ENCODE data around the gene TNKS1BP1. TPM values are rescaled to one million over a fixed set of nuclear protein-coding genes. Genes with fewer than 3 reads are reported as not detected.

The TNKS1BP1 gene
- total and polyA plus RNA-seq, 2 of the 8 experiments (the other 6 are each of a cell fraction or from before 2014, with no cell fraction given) = 50.0 to 122 TPM

GRCh38 chr11:57354699-57355098 is 29.9 kb upstream of the TNKS1BP1 start:
- H2BK15ac ChIP-seq (ENCODE audit: low read length) = peak overlapping the region; percentile 98
- POLR2A ChIA-PET (ENCODE audit: partially characterized antibody) = no interaction called here
- no peak overlapping the region for H3K23ac ChIP-seq (ENCODE audit: insufficient read length)

More at GRCh38 chr11:57354699-57355098, 29.9 kb upstream of the TNKS1BP1 start:
- H2BK120ac ChIP-seq (replicated peaks; ENCODE audit: low read depth, low read length) = no peak overlapping the region
- H2BK5ac ChIP-seq (ENCODE audit: low read depth, low read length) = no peak overlapping the region
- H2AFZ ChIP-seq (ENCODE audit: low read length) = no peak overlapping the region
- H4K8ac ChIP-seq (ENCODE audit: extremely low read depth, insufficient read depth, low read length) = no peak overlapping the region
- no peaks in the 10 kb centered on the region for H3K9me3 ChIP-seq (ENCODE audit: insufficient read depth in 2 of 2, low read depth in 1 of 2, low read length in 1 of 2)
- no peak for FAIRE-seq
- H2AK5ac ChIP-seq (ENCODE audit: low read depth, low read length) = peak overlapping the region; percentile 85; the same call in 1 of the 2 replicates
- peak overlapping the region; percentile 68; the same call in 1 of the 2 replicates for H2BK12ac ChIP-seq (ENCODE audit: low read depth, low read length)
- no peak overlapping the region for H3K4me2 ChIP-seq (ENCODE audit: insufficient read depth in 1 of 2, low read depth in 2 of 2, low read length in 2 of 2)
- no peak overlapping the region for H3K18ac ChIP-seq (ENCODE audit: extremely low read depth, low read length)
- no peak overlapping the region for H4K5ac ChIP-seq (ENCODE audit: insufficient read length, low read depth, low read length)
- no peak overlapping the region for H3K14ac ChIP-seq (ENCODE audit: insufficient read length)
- H3K4me1 ChIP-seq (replicated peaks in 1 of 4; ENCODE audit: control insufficient read depth in 3 of 4, insufficient read depth in 4 of 4, low read length in 3 of 4) = peaks cover under 1 to 7% (median 3%) of the 10 kb centered on the region in 4 experiments; a peak in 5 of 7 replicates
- no peak overlapping the region for H3K56ac ChIP-seq (replicated peaks; ENCODE audit: insufficient read length, low read depth, low read length)
- no peak overlapping the region for H3K27ac ChIP-seq (ENCODE audit: low read depth, low read length)
- no peaks in the 10 kb centered on the region for H3K36me3 ChIP-seq (ENCODE audit: control insufficient read depth in 2 of 4, insufficient read depth in 4 of 4, low read length in 3 of 4)
- 95% methylated on average over 6 of the region's 6 CpGs; no CpG with 5 or more reads in 1 of the 2 experiments for WGBS, 2 experiments (ENCODE audit: extremely low coverage in 1 of 2, insufficient coverage in 1 of 2, insufficient read length in 1 of 2, insufficient replicate concordance in 2 of 2, low coverage in 1 of 2, low lambda C conversion rate in 2 of 2, missing lambda C conversion rate in 1 of 2)
- no peak overlapping the region for H3K9ac ChIP-seq (replicated peaks in 1 of 4; ENCODE audit: extremely low read depth in 1 of 4, low read depth in 3 of 4, low read length in 3 of 4)
- CTCF ChIA-PET (ENCODE audit: partially characterized antibody) = no interaction called here
- peaks cover under 1% of the 10 kb centered on the region; the same call in 1 of the 2 replicates for H3K23me2 ChIP-seq (ENCODE audit: low read depth, low read length)
- TF ChIP-seq POLR2A (IDR thresholded peaks at IDR 0.05; ENCODE audit: control extremely low read depth in 1 of 2, low read depth in 2 of 2, low read length in 2 of 2) (no peak), NANOG (IDR thresholded peaks at IDR 0.05; ENCODE audit: insufficient read depth, low read depth, low read length, poor library complexity, severe bottlenecking) (no peak), CBX8 (IDR thresholded peaks at IDR 0.05; ENCODE audit: borderline replicate concordance, low read depth, low read length) (no peak), BACH1 (IDR thresholded peaks at IDR 0.05; ENCODE audit: low read length) (no peak), POU5F1 (IDR thresholded peaks at IDR 0.05; ENCODE audit: low read depth, low read length) (no peak), KDM5A (IDR thresholded peaks at IDR 0.05; ENCODE audit: low read length) (no peak), CTBP2 (IDR thresholded peaks at IDR 0.05; ENCODE audit: borderline replicate concordance, insufficient read depth, insufficient read length, low read length) (no peak), HDAC6 (IDR thresholded peaks at IDR 0.05; ENCODE audit: low read depth, low read length) (no peak), RNF2 (IDR thresholded peaks at IDR 0.05; ENCODE audit: borderline replicate concordance, low read depth, low read length, missing control alignments, poor library complexity, severe bottlenecking) (no peak)
- TF ChIP-seq, protein P1, sequence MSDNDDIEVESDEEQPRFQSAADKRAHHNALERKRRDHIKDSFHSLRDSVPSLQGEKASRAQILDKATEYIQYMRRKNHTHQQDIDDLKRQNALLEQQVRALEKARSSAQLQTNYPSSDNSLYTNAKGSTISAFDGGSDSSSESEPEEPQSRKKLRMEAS (IDR thresholded peaks at IDR 0.05) = no peak
- TF ChIP-seq, protein P2, sequence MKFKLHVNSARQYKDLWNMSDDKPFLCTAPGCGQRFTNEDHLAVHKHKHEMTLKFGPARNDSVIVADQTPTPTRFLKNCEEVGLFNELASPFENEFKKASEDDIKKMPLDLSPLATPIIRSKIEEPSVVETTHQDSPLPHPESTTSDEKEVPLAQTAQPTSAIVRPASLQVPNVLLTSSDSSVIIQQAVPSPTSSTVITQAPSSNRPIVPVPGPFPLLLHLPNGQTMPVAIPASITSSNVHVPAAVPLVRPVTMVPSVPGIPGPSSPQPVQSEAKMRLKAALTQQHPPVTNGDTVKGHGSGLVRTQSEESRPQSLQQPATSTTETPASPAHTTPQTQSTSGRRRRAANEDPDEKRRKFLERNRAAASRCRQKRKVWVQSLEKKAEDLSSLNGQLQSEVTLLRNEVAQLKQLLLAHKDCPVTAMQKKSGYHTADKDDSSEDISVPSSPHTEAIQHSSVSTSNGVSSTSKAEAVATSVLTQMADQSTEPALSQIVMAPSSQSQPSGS (IDR thresholded peaks at IDR 0.05; ENCODE audit: low read length) = no peak
- no peaks in the 10 kb centered on the region for H3K79me2 ChIP-seq (ENCODE audit: control insufficient read depth in 1 of 2, insufficient read depth in 2 of 2, low read length in 2 of 2)
- no peaks in the 10 kb centered on the region; a peak in 2 of 7 replicates for H3K27me3 ChIP-seq (replicated peaks in 1 of 4; ENCODE audit: control insufficient read depth in 3 of 4, extremely low read depth in 1 of 4, insufficient read depth in 3 of 4, low read length in 3 of 4)
- DNase-seq (ENCODE audit: low read depth in 1 of 2, low spot score in 2 of 2) = no peak
- H3K4ac ChIP-seq (replicated peaks; ENCODE audit: insufficient read length, low read depth, low read length) = no peak overlapping the region
- H4K91ac ChIP-seq (replicated peaks; ENCODE audit: insufficient read length, low read length) = no peak overlapping the region
- H2BK20ac ChIP-seq (ENCODE audit: low read length) = no peak overlapping the region
- H3K79me1 ChIP-seq (ENCODE audit: low read depth, low read length) = no peaks in the 10 kb centered on the region
- H4K20me1 ChIP-seq (replicated peaks in 1 of 2; ENCODE audit: control insufficient read depth in 1 of 2, insufficient read depth in 2 of 2, low read length in 2 of 2) = no peaks in the 10 kb centered on the region
- no peak overlapping the region for H3K4me3 ChIP-seq (ENCODE audit: extremely low read depth in 1 of 4, insufficient read depth in 2 of 4, low read depth in 3 of 4, low read length in 4 of 4)
